Upper lobe of left lung (tissue), 4 donors: Measurements from ENCODE around the gene AMD1.
"Not testable (repeated sequence)": the region's sequence is repeated elsewhere in the genome, so short reads cannot be mapped to it uniquely, and the experiment has no call there.

Experiments
- CTCF ChIP-seq, 6 experiments: fragments of 450-650 bp in 4 of 6; fragments of 200-600 bp in 2 of 6; sonication (generic) in 2 of 6; IDR thresholded peaks; one replicate each; pipeline ENCODE4 v1.5.1; 2016 to 2019; ENCODE audit warnings: antibody characterized with exemption in 6 of 6
- EP300 ChIP-seq, 4 donors: sonication (generic); formaldehyde crosslinking; IDR thresholded peaks; one replicate each; pipeline ENCODE4 v1.5.1; 2017; ENCODE audit warnings: antibody characterized with exemption in 4 of 4, control low read depth in 2 of 4
- POLR2AphosphoS5 ChIP-seq, 2 donors: sonication (generic); formaldehyde crosslinking; IDR thresholded peaks; one replicate each; pipeline ENCODE4 v1.5.1; 2017; ENCODE audit warnings: antibody characterized with exemption in 2 of 2

GRCh38 chr6:110835751-110836150 lies 38.8 kb upstream of the AMD1 start:
- TF ChIP-seq CTCF, POLR2AphosphoS5, EP300 (IDR thresholded peaks at IDR 0.05): not testable (repeated sequence)
